NCI-H748 treated with DMSO at 0.1 percent for 48 hours (cell line): ENCODE results near the gene PYURF.
A peak's percentile ranks its signal among the peaks of the same experiment; 100 is the strongest.
"Not testable (repeated sequence)": the region's sequence is repeated elsewhere in the genome, so short reads cannot be mapped to it uniquely, and the experiment has no call there.

Experiments
- DNase-seq: peaks from one replicate; lab custom pipeline; 2025; lab: John Stamatoyannopoulos, UW

Gene PYURF, protein sequence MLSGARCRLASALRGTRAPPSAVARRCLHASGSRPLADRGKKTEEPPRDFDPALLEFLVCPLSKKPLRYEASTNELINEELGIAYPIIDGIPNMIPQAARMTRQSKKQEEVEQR

DNA sequence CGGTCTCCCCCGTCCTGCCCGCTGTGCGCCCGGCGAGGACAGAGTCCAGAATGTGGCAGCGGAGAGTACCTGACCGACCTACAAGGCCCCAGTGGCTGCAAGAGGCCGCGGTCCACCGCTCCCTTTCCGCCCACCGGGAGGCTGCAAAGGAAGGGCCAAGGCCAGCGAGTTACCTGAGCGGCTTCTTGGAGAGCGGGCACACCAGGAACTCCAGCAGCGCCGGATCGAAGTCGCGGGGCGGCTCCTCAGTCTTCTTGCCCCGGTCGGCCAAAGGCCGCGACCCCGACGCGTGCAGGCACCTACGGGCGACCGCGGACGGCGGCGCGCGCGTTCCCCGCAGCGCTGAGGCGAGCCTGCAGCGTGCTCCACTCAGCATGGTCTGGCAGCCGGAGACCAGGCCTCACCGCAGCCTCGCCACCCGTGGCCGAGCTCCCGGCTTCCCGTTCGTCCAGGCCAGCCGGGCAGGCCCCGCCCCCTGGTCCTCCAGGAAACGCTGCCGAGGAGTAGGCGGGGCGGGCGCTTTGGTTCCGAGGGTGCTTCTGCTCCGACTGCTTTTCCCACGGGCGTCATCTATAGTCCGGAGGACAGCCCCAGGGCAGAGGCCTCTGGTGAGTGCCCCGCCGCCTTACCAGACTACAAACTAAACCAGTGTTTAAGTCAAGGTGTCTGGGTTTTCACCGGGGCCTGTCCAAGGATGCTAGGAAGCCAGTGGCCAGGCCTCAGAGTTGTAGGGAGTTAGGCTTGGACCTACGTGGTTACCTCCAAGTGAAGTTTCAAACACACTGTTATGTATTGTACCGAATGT is at the start of gene PYURF:
Gene PYURF, minus strand, starts transcription at position 452 of the 805 bp plus-strand sequence. Its CDS starts 76 bp downstream, at position 376.
- peak; percentile 66 for DNase-seq

GRCh38 chr4:88570001-88570400 is 46.4 kb upstream of the PYURF start:
- no peak for DNase-seq

GRCh38 chr4:88567591-88567990 is 44.0 kb upstream of the PYURF start:
- no peak for DNase-seq

DNA sequence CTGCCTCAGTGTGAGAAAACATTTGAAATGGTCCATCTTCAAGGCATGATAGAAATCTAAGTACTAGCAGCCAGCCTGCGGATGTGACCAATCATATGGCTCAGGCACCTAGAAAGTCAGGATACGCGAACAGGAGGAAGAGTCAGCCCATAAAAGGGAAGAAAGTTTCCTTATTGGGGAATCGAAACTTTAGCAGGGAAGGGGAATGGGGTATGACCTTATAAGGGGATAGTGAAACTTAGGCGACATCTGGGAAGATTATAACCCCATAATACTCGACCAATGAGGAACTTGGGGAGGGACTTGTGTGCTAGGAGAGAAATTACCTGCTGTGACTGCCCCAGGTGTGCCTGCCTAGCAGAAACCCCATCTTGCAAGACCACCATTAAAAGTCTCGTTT is 26.2 kb upstream of the PYURF start:
- DNase-seq: no peak

DNA sequence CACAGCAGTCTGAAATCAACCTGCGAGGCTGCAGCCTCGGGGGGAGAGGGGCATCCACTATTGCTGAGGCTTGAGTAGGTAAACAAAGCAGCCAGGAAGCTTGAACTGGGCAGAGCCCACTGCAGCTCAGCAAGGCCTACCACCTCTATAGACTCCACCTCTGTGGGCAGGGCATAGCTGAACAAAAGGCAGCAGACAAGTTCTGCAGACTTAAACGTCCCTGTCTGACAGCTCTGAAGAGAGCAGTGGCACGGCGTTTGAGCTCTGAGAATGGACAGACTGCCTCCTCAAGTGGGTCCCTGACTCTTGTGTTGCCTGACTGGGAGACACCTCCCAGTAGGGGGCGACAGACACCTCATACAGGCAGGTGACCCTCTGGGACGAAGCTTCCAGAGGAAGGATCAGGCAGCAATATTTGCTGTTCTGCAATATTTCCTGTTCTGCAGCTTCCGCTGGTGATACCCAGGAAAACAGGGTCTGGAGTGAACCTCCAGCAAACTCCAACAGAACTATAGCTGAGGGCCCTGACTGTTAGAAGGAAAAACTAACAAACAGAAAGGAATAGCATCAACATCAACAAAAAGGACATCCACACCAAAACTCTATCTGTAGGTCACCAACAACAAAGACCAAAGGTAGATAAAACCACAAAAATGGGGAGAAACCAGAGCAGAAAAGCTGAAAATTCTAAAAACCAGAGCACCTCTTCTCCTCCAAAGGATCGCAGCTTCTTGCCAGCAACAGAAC is 15.9 kb upstream of the PYURF start:
- not testable (repeated sequence) for DNase-seq

DNA sequence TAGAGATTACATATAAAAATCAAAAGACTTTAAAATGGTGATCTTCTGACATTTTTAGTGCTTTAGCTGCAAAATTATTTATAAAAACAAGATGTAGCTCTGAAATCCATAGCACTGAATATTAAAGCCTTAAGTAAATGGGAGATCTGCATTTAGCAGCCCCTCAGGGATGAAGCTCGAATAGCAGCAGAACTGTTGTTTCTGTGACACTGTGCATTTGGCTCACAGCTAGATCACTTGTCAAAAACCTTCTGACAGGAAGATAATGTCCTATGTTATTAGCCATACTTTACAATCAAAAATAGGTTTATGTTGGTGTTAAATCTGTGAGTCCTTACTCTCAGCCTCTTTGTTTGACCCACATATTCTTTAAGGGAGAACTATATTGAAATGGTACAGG is 14.1 kb upstream of the PYURF start:
- no peak for DNase-seq

DNA sequence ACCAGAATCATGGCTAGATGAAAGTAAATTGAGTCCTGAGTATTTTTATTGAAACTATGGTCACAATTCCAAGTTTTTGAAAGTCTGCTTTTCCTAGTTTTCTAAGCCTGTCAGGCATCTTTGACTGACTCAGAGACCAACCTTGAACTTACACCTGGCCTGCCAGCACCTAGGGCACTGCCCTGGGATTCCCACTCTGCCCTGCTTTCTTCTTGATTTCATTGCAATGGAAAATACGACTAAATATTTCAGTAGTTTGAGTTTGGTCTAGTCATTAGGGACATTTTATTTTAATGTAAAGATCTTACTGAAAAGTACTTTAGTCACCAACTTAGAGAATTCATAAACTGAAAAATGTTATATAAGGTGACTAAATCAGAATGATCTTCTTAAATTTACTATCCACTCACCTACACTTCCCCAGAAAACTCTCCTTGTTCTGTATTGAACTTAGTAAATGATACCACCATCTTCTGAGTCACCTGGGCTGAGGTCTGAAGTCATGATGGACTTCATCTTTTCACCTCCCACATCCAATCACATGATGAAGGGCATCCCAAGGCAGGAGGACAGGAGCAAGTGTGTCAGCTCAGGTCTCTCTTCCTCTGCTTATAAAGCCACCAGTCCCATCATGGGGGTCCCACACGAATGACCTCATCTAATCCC is 11.6 kb upstream of the PYURF start:
- no peak for DNase-seq

- DNase-seq: no peak
Observed at GRCh38 chr4:88533937-88534750, 10.6 kb upstream of the PYURF start.

DNA sequence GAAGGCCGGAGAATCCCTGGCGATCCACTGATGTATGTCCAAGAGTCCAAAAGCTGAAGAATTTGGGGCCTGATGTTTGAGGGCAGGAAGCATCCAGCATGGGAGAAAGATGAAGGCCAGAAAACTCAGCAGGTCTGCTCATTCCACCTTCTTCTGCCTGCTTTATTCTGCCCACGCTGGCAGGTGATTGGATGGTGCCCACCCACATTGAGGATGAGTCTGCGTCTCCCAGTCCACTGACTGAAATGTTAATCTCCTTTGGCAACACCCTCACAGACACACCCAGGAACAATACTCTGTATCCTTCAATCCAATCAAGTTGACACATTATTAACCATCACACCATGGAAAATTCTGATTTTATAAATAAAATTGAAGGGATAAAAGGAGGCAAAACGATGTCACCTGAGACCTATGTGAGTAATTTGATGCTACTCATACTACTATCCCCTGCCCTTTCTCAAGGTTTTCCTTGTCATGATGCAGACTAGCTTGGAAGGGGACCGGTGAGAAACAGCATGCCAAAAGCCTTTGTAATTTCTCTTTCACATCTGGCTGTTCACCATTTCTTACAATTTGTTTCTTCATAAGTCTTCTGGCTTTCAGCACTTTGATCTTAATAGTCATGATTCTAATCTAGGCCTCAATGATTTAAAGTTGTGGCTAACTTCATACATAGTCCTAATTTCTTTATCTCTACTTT is 9.7 kb upstream of the PYURF start:
- no peak for DNase-seq

DNA sequence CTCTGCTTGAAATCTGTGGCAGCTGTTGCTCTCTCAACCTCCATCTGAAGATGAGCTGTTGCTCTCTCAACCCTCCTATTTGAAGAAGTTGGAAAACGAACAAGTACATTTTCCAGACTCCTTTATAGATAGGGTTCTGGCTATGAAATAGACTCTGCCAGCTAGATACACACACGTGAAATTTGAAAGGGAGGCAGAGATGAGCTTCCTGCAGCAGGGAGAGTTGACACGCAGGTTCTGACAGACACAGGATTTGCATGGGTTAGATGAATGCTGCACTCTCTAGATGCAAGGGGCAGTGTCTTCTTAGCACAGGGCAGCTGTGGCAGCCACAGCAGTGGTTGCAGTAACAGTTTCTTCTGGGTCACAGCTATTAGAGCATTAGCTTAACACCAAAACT is 8.0 kb upstream of the PYURF start:
- DNase-seq: no peak

- no peak for DNase-seq
Observed at GRCh38 chr4:88528861-88529260, 5.3 kb upstream of the PYURF start.

DNA sequence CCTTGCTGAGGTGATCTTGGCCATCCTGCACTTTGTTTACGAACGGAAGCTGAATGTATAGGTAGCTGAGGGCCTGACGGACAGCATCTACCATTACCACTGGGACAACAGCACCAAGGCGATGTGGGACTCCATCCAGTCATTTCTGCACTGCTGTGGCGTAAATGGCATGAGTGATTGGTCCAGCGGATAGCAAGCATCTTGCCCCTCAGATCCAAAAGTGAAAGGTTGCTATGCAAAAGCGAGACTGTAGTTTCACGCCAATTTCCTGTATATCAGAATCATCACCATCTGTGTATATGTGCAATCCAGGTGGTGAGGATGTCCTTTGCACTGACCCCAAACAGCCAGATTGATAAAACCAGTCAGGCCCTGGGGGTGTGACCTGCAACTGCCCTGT is 4.2 kb upstream of the PYURF start:
- DNase-seq: no peak

- DNase-seq: no peak
Observed at GRCh38 chr4:88526221-88526815, 2.7 kb upstream of the PYURF start.

- no peak for DNase-seq
Observed at GRCh38 chr4:88524171-88524570, 595 bp upstream of the PYURF start.

DNA sequence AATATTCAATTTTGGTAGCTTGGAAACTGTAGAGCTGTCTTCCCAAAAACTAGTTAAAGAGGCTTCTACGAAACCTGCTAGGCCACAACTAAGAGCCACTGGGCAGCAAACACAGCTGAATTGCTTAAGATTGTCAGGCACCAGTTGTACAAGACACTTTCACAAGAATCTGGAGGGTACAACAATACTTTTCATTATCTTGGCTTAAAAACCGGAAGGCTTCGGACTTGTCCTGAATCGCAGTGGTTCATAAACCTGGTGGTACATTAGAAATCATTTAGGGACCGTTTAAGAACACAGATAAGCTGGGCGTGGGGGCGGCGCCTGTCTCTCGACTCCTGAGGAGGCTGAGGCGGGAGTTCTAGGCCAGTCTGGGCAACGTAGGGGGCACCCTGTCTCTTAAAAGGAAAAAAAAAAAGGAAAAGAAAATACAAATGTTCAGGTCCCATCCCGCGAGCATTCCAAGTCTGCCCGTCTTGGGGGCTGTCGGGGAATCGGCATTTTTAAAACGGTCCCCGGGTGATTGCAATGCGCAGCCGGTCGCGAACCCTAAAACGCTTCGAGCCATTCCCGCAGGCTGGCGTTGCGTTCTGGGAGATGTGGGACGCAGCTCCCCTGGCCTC is 763 bp downstream of the PYURF start:
- DNase-seq: no peak

- no peak for DNase-seq
Observed at GRCh38 chr4:88518911-88519310, 4.7 kb downstream of the PYURF start.

DNA sequence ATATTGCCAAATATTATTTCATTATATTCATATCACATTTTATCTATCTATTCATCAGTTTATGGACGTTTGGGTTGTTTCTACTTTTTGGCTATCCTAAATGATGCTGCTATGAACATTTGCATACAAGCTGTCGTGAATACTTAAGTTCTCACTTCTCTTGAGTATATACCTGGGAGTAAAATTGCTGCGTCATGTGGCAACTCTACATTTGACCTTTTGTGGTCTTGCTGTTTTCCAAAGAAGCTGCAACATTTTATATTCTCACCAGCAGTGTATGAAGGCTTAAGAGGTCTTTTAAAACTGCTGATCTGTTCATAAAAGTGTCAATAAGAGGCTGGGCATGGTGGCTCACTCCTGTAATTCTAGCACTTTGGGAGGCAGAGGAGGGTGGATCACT is 5.8 kb downstream of the PYURF start:
- DNase-seq: no peak

DNA sequence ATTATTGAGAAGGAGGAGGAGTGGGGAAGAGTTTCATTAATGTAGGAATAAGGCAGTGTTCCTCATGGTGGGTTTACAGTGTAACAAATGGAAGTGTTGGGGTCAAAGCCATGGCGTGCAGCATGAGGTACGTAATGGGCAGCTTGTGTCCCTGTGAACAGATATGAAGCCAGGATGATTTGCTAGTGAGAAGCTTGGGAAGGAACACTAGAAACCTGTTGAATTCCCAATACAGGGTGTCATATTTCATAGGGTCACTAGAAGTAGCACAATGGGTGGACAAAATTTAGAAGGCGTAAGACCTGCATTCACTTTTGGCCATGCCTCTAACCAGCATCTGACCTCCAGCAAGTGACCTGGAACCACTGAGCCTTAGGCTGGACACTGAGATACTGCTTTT is 6.8 kb downstream of the PYURF start:
- no peak for DNase-seq

DNA sequence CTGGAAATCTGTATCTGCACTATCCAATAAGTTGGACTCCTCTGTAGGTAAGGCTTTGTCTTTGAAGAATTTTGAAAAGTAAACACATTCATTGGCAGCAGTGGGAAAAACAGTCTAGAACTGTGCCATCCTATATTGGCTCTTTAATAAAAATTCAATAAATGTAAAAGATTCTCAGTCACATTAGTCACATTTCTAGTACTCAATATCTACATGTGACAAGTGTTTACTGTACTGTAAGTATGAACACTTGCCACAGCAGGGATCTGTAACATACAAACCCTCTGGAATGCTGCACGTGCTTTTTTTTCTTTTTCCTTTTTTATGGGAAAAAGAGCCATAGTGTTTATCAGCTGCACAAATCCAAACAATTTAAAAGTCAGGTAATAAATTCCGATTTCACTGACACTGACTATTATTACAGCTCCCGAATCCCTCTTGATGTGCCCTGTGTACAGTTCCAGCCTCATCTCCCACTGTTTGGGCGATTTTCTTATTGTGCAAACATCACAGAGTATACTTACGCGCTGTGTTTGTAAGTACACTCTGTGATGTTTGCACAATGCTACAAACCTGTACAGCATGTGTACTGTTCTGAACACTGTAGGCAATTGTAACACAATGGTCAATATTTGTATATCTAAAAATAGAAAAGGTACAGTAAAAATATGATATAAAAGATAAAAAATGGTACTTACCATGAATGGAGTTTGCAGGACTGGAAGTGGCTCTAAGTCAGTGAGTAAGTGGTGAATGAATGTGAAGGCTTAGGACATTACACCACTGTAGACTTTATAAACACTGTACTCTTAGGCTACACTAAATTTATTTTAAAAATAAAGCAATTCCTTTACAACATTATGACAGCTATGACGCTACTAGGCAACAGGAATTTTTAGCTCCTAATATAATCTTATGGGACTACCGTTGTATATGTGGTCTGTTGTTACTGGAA is 8.7 kb downstream of the PYURF start:
- peak; percentile 51 for DNase-seq
